ENCODE measurements around the gene OR10H3.

DNA sequence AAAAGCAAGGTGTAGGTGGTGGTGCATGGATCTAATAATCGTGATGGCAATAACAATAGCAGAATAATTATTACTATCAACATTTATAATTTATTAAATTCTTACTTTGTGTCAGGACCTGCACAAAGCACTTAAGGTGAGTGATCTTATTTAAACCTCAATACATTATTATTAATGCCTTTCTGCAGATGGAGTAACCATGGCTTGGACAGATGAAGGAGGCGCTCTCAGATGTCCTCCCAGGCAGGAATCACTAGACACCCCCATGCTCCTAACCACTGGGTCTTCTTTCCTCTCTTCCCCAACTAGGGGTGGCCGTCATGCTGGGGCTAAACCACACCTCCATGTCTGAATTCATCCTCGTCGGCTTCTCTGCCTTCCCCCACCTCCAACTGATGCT lies 10.1 kb upstream of the OR10H3 start, which contains the start of gene OR10H2:
- TF ChIP-seq, protein P1, sequence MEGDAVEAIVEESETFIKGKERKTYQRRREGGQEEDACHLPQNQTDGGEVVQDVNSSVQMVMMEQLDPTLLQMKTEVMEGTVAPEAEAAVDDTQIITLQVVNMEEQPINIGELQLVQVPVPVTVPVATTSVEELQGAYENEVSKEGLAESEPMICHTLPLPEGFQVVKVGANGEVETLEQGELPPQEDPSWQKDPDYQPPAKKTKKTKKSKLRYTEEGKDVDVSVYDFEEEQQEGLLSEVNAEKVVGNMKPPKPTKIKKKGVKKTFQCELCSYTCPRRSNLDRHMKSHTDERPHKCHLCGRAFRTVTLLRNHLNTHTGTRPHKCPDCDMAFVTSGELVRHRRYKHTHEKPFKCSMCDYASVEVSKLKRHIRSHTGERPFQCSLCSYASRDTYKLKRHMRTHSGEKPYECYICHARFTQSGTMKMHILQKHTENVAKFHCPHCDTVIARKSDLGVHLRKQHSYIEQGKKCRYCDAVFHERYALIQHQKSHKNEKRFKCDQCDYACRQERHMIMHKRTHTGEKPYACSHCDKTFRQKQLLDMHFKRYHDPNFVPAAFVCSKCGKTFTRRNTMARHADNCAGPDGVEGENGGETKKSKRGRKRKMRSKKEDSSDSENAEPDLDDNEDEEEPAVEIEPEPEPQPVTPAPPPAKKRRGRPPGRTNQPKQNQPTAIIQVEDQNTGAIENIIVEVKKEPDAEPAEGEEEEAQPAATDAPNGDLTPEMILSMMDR (IDR thresholded peaks at IDR 0.05 in 8 of 11, conservative IDR thresholded peaks at IDR 0.05 in 3 of 11), result no peak
- TF ChIP-seq POLR2A (IDR thresholded peaks at IDR 0.05) (no peak), POLR2AphosphoS5 (IDR thresholded peaks at IDR 0.05) (no peak)

All from spleen (tissue), 7 donors.